Activated CD4-positive, CD25-positive, alpha-beta regulatory T cell (primary cell): Measurements from ENCODE around the gene TRAF3IP1.
"Not testable (repeated sequence)": the region's sequence is repeated elsewhere in the genome, so short reads cannot be mapped to it uniquely, and the experiment has no call there.

ENCODE experiments used
- DNase-seq, 4 experiments: peaks; one replicate each; lab custom pipeline; 2025; lab: John Stamatoyannopoulos, UW

Gene TRAF3IP1

DNA sequence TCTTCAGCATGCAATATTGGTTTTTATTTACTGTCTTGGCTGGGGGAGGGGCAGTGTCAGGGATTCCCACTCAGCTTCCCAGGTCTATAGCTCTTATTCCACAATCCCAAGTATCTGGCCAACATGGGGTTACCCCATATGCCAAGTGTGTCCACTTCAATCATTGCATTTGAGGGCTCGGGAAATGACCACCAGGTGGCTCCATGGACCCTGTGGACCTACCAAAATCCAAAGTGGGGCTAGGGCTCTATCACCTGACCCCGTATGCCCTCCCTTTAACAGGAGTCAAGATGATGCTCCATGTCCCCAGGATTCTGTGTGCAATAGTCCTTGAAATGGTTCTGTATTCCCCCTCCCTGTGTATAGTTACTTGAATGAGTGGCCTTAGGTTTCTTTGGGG lies 12.1 kb upstream of the TRAF3IP1 start:
- no peak for DNase-seq

DNA sequence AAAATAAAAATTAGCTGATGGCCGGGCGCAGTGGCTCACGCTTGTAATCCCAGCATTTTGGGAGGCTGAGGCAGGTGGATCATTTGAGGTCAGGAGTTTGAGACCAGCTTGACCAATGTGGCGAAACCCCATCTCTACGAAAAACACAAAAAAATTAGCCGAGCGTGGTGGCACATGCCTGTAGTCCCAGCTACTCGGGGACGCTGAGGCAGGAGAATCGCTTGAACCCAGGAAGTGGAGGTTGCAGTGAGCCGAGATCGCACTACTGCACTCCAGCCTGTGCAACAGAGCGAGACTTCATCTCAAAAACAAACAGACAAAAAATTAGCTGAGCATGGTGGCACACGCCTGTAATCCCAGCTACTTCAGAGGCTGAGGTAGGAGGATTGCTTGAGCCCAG lies 9.6 kb upstream of the TRAF3IP1 start:
- DNase-seq: not testable (repeated sequence)

- DNase-seq: no peak
These were observed 6.9 kb upstream of the TRAF3IP1 start for GRCh38 chr2:238313289-238313990.

DNA sequence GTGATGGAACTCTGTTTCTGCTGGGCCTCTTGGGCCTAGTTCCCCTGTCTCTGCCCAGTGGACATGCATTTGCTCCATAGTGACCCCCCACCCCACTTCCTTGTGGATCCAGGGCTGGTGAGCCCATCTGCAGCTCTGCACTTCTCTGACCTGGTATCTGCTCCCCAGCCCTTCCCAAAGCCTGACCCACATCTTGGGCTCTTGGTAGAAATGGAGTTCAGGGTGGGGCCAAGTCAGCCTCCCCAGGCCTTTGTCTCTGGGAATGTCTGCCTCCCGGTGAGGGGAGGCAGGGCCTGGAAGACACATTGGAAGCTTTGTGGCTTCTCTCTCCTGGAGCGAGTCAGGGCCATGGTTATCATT lies 6.3 kb upstream of the TRAF3IP1 start:
- no peak for DNase-seq

- DNase-seq: no peak
These were observed 5.7 kb upstream of the TRAF3IP1 start for GRCh38 chr2:238314576-238314975.

DNA sequence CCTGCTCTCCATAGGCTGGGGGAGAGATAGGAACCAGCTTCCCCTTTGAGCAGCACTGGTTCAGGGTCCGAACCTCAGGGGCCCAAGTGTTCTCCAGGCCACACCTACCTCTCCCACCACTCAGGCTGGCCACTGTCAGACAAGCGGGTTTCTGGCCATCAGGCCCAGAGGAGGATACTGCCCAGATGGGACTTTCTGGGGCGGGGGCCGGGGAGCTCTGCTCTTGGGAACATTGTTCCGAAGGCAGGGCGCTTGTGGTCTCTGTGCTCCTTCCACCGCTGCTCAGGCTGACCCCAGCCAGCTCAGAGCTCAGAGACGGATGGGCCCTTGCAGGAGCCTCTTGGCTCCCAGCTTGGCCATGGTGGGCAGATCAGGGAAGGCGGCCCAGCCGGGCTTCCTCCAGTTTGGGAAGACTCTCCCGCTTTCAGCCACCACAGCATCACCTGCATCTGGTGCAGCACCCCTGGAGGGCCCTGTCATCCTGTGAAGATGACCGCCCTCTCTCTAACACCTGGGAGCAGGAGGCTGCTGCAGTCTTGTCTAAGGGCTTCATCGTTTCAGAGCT lies 5.2 kb upstream of the TRAF3IP1 start:
- DNase-seq: no peak

GRCh38 chr2:238320648-238321281 lies 447 bp downstream of the TRAF3IP1 start:
- DNase-seq: no peak

DNA sequence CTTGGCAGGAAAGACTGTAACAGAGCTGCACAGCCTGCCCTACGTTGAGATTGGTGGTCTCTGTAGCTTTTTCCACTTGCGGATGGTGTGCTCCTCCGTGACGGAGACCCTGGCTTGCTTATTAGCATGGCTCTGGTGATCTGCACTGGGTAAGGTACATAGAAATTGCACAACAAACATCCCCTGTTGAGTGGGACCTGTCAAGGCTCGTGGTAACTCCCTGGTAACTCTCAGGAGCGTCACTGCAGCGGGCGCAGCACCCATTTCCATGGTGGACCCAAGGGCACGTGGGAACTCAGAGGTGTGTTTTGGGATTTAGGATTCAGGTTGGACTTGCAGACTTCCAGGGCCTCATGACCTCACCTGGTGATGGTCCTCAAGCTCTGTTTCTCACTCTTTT lies 1.1 kb downstream of the TRAF3IP1 start:
- no peak for DNase-seq

DNA sequence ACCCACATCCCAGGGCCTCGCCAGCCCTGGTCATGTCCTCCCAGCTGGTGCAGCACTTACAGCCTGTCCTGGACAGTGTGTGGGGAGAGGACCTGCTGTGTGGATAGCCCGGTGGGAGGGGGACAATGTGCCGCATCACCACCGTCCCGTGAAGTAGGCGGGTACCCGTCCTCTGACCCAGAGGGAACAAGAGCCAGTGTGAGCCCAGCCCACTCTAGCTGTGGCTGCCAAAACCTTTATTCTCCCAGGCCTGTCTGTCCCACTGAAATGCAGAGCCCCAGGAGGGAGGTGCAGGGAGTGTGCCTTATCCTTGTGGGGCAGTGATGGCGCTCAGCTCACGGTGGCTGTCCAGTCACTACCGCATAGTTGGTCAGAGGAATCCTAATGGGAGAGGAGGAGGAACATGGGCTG lies 1.7 kb downstream of the TRAF3IP1 start:
- DNase-seq: no peak

DNA sequence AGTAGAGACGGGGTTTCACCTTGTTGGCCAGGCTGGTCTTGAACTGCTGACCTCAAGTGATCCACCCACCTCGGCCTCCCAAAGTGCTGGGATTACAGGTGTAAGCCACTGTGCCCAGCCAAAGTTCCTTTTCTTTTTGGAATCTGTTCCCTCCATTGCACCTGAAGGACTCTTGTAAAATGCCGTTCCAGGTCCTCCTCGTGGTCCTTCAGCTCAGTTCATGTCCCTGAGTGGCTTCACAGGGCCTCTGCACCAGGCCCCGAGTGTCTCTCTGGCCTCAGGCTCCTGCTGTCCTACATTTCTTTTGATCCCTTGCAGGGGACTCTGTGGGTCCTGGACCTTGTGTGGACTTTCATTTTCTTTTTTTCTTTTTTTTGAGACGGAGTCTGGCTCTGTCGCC lies 3.9 kb downstream of the TRAF3IP1 start:
- not testable (repeated sequence) for DNase-seq

DNA sequence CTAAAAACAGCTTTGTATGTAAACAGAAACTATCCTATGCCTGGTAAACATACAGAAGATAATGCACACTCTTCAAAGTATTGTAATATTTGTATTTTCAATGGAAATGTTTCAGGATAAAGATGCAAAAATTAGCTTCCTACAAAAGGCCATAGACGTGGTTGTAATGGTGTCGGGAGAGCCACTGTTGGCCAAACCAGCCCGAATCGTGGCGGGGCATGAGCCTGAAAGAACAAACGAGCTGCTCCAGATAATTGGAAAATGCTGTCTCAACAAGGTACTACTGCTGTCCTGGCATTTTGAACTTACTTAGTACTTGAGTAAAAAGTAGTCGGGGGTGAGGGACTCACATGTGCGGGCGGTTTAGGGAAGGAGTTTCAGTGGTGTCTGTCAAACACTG lies 5.4 kb downstream of the TRAF3IP1 start:
- DNase-seq: no peak

- no peak for DNase-seq
These were observed 6.6 kb downstream of the TRAF3IP1 start for GRCh38 chr2:238326801-238327365.

GRCh38 chr2:238327751-238328150 lies 7.4 kb downstream of the TRAF3IP1 start:
- DNase-seq: no peak

- no peak for DNase-seq
These were observed 10.1 kb downstream of the TRAF3IP1 start for GRCh38 chr2:238330391-238330790.

DNA sequence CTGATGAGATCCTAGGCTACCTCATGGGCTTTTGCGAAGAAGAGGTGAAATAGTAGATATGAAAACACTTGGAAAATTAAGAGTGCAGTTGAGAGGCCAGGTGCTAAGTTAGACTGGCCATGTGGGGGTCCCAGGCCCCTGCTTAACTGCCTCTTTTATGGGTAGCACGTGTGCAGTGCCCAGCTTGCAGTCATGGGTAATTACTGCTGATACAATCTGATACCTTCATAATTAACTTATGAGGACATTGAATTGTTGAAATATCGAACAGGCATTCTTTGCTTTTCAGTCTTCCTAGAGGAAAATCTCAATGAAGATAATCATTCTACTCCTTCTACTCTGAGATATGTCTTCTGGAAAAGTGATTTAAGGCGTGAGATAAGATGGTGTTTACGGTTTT lies 11.6 kb downstream of the TRAF3IP1 start:
- DNase-seq: no peak

GRCh38 chr2:238334885-238335284 lies 14.6 kb downstream of the TRAF3IP1 start:
- DNase-seq: no peak

DNA sequence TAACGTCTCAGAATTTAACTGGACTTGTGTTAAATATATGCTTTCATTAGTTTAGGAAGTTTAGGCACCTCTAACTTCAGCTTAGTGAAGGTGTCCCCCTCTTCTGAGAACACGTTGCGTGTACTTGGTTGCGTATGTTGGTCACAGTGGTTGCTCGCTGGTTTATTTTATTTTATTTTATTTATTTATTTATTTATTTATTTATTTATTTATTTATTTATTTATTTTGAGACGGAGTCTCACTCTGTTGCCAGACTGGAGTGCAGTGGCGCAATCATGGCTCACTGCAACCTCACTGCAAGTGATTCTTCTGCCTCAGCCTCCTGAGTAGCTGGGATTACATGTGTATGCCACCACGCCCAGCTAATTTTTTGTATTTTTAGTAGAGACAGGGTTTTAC lies 15.3 kb downstream of the TRAF3IP1 start:
- not testable (repeated sequence) for DNase-seq

DNA sequence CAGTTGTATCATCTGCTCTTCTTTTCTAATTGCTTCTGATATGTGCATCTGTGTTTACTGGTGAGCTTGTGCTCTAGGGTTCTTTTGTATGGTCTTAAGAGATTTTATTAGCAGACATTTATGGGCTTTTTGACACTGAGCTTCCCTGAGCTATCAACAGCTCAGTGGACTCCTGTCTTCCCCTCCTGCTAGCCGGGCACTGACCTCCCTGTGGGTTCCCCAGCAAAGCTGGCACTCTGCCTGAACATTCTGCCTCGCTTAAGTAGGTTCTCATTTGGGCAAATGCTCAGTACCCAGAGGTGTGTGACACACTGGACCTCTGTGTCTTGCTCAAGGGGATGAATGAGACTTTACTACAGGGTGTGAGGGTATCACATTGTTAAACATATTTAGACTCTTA lies 15.8 kb downstream of the TRAF3IP1 start:
- DNase-seq: no peak

DNA sequence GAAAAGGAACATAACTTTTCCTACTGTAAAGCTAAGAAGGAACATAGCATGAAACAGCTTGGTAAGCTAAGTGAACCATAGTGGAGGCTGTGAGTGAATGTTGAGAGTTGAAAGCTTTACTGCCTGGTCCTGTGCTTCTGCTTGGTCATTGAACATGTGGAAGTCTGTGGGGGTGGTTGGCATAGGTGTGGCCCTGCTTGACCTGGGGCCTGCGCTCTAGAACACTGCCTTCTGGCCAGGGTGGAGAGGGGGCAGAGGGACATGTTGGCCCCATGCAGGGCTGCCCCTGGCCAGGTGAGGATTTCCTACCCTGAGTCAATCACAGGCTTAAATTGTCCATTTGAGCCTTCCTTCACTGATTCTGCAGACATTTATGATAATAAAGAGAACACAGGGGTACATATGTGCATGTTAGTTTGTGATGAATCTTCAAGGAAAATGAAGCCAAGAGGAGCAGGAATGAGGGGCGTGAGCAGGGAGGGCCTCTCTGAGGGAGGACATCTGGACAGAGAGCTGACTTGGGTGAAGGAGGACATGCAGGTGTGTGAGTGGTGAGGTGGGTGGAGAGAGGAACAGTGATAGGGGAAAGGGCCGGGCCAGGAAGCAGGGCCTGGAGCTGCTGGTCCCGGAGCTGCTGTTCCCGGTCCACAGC lies 16.6 kb downstream of the TRAF3IP1 start:
- no peak for DNase-seq

- DNase-seq: no peak
These were observed 17.5 kb downstream of the TRAF3IP1 start for GRCh38 chr2:238337846-238338245.

DNA sequence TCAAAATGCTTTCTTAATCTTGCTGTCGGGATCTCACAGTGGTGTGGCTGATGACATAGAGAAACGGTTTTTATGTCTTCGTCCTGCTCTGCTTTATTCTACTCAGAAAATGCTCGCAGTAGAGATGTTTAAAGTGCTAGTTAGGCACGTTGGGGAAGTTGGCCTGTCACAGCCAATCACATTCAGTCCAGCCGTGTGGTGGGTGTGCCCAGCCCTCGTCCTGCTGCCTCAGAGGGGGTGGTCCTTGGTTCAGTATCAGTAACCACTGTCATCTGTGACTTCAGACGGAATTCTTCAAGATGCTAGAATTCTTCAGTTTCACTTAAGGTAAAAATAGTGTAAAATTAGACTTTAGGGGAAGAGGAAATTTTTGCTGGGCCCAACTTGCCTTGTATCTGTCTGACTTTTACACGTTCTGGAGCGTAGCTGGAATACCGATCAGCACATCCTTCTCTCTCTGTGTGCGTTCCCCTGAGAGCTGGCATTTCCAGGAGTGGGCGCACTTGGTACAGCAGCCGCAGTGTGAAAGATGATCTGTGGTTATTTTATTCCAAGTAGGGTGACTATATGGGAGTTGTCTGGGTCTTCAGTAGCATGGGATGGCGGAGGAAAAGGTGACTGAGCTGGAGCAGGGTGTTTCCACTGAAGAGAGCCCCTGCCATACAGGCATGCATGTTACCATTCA lies 18.5 kb downstream of the TRAF3IP1 start:
- no peak for DNase-seq

DNA sequence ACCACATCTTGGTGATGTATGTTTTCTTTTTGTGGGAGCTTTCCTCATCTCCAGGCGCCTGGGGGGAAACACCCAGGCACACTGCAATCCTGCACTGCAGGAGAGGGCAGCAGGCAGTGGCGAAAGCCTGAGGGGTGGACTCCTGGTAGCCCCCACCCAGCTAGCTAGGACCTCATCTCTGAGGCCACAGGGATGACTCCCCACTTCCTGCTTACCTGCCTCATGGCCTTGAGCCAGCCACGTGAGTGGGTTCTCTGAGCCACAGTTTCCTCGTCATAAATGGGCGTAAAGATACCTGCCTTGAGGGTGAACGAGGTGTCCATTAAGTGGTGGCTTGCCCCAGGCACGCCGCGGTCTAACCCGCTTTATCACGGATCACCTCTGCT lies 19.1 kb downstream of the TRAF3IP1 start:
- DNase-seq: no peak
